Inflammatory macrophage treated with lipopolysaccharide for 4 hours (primary cell): ENCODE measurements around the gene ASIC4.

ENCODE experiments used
- DNase-seq: peaks from one replicate; pipeline ENCODE4 v3.0.0-alpha.2; 2020

The ASIC4 gene

GRCh38 chr2:219554350-219554749, 40.1 kb downstream of the ASIC4 start:
- no peak for DNase-seq

DNA sequence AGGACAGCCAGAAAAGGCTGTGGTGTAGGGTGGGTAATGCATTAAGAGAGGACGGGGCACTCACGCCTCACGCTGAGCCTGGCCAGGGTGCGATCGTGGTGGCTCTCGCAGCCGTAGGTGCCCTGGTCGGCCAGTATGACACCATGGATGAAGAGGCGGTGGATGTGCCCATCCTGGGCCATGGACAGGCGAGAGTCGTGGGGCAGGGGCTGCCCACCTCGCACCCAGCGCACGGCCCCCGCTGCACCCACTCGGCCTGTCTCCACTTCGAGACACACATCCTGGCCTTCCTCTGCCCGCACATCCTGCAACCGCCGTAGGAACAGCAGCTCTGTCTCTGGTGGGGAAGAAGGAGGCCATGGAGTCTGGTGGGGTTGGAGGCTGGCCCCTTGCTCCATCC, 41.7 kb downstream of the ASIC4 start:
- no peak for DNase-seq

GRCh38 chr2:219556413-219556812, 42.1 kb downstream of the ASIC4 start:
- no peak for DNase-seq

DNA sequence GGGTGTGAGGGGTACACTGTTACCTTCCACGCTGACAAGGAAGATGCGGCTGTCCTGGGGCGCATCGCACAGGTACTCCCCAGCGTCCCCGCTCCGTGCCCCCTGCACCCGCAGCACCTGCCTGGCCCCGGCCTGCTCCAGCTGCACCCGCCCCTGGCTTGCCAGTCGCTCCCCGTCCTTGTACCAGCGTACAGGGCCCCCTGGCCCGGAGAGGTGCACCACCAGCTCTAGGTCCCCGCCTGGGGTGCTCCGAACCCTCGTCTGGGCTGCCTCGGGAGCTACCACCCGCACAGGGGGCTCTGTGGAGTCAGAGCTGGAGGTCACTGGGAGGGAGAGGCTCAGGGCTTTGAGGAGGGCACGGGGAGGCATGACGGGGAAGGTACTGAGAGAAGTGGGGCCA, 43.0 kb downstream of the ASIC4 start:
- DNase-seq, result no peak

- DNase-seq, result no peak
Observed at GRCh38 chr2:219557791-219558785, 43.8 kb downstream of the ASIC4 start.

- no peak for DNase-seq
Observed at GRCh38 chr2:219559156-219559915, 45.1 kb downstream of the ASIC4 start.

DNA sequence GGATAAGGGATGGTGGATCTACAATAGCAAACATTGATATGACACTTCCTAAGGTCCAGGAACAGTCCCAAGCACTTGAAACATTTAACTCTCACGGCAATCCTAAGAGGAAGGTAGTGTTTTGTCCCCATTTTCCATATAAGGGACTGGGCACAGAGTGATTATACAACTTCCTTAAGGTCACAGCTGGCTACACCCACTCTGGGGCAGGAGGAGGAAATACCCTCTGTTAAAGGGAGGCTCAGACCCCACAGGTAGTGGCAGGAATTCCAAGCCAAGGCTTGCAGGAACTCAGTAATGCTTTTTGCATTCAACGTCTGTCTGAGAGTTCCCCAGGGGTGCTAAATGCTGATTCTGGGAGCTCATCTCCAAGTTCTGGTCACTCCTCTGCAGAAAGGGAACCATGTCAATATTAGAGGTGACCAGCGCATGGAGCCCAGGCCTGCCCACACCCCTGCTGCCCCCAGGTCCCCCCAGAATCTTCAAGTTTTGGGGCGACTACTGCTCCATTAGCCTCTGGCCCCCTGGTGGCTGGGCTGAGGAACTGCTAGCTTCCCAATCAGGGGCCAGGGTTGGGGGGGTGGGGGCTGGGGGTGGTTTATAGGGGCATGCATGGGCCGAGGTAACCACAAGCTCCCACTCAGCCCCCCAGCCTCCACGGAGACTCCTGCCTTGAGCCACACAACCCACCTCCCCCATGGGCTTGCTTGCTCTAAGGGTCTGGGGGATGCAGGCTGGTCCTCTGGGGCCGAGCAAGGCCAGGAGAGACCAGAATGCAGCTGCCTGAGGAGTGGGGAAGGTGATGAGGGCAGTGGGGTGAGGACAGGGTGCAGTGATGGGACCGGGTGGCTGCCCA, 46.0 kb downstream of the ASIC4 start:
- no peak for DNase-seq

DNA sequence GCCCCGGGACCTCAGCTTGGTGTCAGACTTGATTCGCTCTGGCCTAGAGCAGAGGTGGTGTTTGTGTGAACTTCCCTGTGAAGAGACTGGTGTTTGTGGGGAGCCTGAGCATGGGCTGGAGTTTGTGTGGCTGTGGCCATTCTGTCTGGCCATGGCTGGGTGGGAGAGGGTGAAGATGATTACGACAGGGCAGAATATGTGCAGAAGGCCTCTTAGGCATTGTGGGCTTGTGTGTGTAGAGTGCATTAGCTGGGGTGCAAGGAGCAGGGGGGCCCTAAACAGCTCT, 46.6 kb downstream of the ASIC4 start:
- DNase-seq, result no peak

- no peak for DNase-seq
Observed at GRCh38 chr2:219561179-219562048, 47.1 kb downstream of the ASIC4 start.

- no peak for DNase-seq
Observed at GRCh38 chr2:219562049-219563020, 48.1 kb downstream of the ASIC4 start.

DNA sequence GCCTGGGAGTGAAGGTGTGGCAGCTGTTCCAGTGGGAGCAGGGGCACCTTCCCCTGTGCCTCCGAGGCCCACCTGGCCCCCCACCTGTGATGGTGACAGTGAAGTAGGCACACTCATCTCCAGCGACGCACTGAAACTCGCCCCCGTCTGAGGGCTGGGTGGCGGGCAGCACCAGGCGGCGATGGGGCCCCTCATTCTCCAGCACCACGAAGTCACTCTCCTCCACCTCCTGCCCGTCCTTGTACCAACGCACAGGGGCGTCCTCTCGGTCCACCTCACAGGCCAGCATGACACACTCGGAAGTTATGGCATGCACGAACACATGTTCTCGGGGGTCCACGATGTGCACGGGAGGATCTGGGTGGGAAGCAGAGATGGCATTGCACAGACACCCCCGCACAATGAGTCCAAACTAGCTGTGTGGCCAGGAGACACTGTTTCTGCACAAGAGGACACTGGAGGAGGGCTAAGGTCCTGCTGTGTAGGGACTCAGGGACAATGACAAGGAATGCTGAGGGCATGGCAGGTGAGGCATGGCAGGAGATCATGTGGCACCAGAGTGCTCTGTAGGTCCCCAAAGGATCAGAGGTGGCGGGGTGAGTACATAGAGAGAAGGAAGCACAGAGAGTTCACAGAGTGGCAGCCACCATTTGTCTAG, 49.1 kb downstream of the ASIC4 start:
- DNase-seq, result no peak

DNA sequence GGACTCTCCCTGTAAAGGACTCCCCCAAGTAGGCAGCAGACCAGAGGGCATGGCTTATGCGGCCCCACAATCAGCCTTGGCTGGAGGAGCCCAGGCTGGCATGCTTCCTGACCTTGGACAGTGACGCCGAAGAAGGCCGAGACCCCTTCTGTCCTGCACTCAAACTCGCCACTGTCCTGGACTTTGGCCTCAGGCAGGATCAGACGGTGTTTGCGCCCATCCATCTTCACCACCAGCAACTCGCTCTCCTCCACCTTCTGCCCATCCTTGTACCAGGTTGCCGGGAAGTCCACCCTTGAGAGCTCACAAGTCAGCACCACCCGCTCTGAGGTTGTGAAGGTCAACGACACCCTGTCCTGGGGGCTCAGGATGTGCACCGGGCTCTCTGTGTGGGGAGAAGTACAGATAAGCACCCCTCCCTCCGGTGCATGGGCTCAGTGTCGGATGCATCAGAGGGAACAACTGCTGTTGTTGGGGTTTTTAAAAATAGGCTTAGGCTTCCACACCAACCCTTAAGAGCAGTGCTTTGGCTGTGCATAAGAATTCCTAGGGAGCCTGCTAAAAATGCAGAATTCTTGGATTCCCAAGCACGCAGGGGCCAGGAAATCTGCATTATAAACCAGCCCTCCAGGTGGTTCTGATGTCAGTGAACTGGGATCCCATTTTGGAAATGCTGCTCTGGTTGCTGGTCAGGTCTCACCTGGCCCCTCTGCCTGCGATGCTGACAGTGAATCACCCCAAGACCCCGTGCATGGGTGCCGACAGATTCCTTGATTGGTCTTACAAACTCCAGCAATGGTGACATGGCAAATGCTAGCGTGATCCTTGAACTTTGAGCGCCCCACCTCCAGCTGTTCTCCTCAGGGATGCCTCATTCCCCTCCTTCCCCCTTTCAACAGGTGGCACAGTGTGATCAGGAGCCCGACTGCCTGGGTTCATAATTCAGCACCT, 51.1 kb downstream of the ASIC4 start:
- no peak for DNase-seq

DNA sequence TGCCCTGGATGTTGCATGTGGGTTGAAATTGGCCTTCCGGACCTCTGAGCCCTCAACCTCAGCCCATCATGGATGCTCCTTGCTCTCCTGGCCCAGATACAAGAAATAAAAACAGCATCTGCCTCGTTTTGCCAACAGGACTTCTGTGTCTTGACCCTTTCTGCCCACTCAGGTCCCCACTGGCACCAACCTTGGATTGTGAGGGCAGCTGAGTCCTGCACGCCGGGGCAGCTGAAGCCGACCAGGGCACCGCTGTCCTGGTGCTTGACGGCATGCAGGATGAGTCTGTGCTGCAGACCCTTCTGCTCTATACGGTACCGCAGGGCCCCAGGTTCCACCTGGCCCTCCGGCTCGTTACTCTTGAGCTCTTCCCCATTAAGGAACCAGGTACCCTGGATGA, 52.4 kb downstream of the ASIC4 start:
- no peak for DNase-seq

GRCh38 chr2:219567131-219567530, 52.8 kb downstream of the ASIC4 start:
- DNase-seq, result no peak

GRCh38 chr2:219567791-219568361, 53.6 kb downstream of the ASIC4 start:
- DNase-seq, result no peak

- DNase-seq, result no peak
Observed at GRCh38 chr2:219569041-219569440, 54.8 kb downstream of the ASIC4 start.

DNA sequence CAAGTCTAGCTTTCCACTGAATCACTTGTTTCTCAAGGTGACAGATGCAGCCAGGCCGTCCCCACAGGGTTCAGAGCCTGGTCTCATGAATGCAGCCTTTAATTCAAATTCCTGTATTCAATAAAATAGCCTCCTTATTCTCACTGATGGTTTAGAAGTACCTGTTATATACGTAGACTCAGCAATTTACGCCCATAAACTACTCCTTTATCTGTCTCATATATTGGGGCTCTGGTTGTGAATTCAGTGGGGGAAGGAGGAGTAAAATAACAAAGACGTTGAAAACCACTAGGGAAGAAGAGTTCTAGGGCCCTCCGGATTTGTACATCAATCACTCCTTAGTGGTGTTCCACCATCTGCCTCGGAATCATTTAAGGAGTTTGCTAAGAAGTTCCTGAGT, 55.4 kb downstream of the ASIC4 start:
- no peak for DNase-seq

DNA sequence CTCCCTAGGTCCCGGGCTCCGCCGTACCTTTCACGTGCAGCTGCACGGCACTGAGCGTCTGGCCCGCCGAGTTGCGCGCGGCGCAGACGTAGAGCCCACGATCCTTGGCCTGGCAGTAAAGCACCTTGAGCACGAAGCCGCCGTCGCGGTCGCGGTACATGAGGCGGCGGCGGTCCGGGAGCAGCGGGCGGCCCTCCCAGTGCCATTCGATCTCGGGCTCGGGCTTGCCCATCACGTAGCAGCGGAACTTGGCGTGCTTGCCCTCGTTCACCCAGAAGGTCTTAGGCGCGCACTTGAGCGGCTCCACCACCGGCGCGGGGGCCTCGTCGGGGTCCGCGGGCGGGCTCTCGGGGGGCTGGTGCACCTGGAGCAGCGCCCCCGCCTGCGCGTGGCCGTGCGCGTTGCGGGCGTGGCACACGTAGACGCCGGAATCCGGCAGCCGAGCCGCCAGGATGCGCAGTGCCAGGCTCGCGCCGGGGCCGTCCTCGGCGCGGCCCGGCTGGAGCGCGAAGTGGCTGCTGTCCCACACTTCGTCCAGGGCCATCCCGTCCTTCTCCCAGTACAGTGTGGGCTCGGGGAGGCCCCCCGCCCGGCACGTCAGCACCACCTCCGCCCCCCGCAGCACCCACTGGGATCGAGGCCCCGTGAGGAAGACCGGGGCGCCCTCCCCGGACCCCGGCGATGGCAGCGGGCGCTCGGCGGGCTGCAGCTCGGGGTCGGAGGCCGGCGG, 56.1 kb downstream of the ASIC4 start:
- DNase-seq, result no peak
